GM19395 (cell line): ENCODE results near the gene SUSD2.
"Not testable (repeated sequence)": the region's sequence is repeated elsewhere in the genome, so short reads cannot be mapped to it uniquely, and the experiment has no call there.

ENCODE experiments used
- ATAC-seq: cut with Tn5 transposase; IDR thresholded peaks from one replicate; pipeline ENCODE4 v1.9.1; 2021; ENCODE audit warnings: mild to moderate bottlenecking, moderate library complexity; ENCODE audit not compliant: unreplicated experiment

Gene SUSD2

DNA sequence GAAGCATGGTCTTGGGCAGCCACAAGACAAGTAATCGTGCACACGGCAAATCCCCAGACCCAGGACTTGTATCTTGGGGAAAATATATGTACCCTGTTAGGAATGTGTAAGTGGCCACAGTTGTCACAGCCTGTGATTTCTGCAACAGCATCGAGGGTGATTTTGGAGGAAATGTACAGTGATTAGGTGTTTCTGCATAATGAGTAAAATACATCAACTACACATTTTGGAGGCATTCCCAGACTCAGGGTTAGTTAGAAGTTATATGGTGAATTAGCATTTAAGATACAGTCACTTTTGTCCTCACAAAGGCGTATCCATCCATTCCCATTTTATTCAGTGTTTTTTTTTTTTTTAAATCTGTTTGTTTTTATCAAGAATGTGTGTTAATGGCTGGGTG is 28.4 kb downstream of the SUSD2 start:
- no peak for ATAC-seq

DNA sequence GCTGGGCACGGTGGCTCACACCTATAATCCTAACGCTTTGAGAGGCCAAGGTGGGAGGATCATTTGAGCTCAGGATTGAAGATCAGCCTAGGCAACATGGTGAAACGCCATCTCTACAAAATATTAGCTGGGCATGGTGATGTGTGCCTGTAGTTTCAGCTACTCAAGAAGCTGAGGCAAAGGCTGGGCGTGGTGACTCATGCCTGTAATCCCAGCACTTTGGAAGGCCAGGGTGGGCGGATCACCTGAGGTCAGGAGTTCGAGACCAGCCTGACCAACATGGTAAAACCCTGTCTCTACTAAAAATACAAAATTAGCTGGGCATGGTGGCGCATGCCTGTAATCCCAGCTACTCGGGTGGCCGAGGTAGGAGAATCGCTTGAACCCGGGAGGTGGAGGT is 29.1 kb downstream of the SUSD2 start:
- not testable (repeated sequence) for ATAC-seq

DNA sequence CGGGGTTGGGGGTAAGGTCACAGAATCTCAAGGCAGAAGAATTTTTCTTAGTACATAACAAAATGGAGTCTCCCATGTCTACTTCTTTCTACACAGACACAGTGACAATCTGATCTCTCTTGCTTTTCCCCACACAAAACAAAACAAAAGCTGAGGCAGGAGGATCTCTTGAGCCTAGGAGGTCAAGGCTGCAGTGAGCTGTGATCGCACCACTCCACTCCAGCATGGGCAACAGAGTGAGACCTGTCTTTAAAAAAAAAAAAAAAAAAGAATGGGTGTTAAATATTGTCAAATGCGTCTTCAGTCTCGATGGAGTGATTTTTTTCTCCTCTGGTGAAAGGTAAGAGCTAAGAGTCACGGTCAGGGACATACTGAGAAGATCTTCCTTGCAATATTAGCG is 30.4 kb downstream of the SUSD2 start:
- not testable (repeated sequence) for ATAC-seq

DNA sequence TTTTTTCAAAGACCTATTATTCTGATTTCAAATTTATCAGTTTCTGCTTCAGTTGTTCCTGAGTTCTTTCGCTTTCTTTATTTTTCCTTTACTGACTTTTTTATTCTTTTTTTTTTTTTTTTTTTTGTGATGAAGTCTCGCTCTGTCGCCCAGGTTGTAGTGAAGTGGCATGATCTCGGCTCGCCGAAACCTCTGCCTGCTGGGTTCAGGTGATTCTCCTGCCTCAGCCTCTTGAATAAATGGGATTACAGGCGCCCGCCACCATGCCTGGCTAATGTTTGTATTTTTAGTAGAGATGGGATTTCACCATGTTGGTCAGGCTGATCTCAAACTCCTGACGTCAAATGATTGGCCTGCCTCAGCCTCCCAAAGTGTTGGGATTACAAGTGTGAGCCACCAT is 31.8 kb downstream of the SUSD2 start:
- ATAC-seq, result not testable (repeated sequence)

DNA sequence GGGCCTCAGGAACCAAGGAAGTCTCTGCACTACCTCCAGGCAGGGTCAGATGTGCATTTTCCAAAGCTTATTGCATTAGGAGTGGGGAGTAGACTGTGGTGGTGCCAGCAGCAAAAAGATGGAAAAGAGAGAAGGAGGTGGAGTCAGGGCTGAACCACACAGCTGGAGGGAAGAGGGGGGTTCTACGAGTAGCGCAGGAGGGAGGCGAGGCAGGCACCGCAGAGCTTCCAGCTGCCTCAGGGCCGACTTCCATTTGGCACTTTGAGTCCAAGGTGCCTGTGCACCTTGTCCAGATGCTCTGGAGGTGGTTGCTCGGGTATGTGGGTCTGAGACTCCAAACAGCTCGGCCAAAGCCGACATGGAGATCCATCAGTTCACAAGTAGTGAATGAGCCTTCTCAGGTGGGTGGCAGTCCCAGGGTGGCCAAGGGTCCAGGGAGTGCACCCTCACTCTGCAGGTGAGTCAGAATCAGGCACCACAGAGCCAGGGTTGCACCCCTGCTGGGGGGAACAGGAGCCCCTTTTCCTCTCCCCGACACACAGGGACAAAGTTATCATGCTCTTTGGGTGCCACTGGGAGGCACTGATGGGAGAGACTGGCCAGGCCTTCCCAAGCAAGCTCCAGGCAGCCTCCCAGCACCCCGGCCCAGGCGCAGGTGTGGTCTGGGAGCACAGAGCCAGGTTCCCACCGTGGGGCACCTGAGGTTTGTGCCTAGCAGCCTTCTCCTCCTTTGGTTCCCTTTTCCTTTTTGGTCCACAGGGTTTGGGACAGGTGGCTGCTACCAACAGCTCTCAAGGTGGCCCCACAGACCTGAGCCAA is 33.4 kb downstream of the SUSD2 start:
- no peak for ATAC-seq

DNA sequence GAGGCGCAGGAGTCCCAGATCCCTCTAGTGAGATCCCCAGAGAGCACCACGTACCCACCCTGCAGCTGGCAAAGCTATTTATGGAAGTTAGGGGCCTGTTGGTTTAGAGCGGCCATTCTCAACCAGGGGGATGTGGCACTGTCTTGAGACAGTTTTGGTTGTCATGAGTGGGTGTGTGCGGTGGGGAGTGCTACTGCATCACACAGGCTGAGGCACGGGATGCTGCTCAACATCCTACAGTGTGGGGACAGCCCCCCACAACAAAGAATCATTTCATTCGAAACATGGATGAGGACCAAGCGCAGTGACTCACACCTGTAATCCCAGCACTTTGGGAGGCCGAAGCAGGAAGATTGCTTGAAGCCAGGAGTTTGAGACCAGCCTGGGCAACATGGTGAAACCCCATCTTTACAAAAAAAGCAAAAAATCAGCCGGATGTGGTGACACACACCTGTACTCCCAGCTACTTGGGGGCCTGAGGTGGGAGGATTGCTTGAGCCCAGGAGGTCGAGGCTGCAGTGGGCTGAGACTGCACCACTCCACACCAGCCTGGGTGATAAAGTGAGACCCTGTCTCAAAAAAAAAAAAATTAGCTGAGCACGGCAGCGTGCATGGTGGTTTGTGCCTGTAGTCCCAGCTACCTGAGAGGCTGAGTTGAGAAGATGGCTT is 35.4 kb downstream of the SUSD2 start:
- no peak for ATAC-seq

DNA sequence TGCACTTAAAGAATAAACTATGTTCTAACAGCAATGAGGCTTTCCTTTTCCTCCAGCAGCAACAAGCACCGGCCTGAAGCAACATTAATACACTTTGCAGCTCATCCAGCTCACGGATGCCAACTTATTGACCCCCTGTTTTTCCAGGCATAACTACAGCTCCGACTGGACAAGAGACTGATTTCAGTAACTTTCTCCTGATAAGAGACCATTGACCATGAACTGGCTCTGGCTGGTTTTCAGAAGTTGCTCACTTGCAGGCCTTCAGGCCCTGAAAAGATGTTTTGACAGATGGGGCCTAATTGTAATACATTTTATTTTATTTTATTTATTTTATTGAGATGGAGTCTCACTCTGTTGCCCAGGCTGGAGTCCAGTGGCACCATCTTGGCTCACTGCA is 36.1 kb downstream of the SUSD2 start:
- ATAC-seq, result no peak

DNA sequence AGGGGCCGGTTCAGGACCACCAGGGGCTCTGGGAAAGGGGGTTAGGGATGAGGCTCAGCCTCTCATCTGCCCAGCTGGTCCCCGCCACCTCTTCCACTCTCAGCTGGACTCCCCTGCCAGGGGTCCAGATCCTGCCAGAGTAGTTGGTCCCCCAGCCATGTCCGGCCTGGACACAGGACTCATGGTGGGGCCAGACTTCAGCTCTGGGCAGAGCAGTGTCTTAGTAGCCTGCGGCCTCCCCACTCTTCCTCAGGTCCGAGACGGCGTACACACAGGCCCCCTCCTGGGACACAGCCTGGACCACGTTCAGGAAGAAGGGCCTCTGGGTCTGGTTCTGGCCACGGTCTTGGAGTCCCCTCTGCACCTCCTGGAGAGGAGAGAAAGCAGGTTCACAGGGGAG is 38.5 kb downstream of the SUSD2 start:
- ATAC-seq, result no peak

DNA sequence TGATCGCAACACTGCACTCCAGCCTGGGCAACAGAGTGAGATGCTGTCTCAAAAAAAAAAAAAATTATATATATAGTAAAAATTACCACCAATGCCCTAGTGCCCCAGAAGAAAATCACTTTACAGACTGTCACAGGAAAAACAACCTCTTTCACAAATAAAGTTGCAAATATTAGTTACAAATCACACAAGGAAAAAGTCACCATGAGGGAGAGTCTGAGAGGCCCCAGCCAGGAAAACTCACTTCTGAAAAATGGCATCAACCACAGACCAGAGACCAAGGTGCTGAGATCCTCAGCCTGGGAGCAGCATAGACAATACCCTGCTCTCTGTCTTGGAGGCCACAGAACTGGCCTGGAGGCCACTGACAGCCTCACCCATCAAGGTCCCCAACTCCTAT is 43.2 kb downstream of the SUSD2 start:
- no peak for ATAC-seq

DNA sequence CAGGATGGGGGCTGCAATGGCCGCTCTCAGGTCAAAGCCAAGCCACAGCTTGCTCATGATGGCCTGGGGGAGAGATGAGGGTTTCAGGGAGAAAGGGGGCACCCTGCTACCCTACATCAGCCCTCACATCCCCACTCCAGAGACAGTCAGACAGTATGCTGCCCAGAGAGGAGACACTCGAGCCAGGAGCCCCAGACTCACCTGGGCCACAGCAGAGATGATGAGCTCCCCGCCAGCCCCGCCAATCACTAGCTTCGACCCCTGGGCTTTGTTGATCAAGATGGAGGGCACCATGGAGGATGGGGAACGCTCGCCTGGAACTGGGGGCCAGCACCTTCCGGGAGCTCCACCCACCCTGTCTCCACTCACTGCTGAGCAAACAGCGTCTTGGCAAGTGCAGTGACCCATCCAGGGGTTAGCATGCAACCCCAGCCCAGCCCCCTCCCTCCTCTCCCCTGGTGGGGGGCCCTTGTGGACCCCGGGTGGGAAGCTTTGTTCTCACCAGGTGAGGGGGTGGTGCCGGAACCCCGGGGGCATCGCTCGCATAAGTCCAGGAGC is 43.8 kb downstream of the SUSD2 start:
- no peak for ATAC-seq

DNA sequence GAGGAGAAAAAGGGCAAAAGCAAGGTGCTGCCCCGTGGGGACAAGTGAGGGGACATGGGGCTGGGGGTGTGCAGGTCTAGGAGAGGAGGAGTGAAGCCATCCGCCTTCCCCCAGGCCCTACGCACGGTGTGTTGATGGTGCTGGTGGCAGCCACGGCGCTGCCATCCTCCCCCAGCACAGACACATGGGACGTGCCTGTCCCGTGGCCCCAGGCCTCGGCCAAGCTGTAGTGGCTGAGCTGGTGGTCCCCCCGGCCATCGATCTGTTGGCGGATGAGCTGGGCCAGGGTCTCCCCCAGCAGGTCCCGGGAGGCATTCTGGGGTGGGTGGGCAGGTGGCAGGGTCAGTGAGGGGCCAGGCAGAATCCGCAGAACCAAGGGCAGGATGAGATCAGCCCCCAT is 44.7 kb downstream of the SUSD2 start:
- ATAC-seq, result no peak

DNA sequence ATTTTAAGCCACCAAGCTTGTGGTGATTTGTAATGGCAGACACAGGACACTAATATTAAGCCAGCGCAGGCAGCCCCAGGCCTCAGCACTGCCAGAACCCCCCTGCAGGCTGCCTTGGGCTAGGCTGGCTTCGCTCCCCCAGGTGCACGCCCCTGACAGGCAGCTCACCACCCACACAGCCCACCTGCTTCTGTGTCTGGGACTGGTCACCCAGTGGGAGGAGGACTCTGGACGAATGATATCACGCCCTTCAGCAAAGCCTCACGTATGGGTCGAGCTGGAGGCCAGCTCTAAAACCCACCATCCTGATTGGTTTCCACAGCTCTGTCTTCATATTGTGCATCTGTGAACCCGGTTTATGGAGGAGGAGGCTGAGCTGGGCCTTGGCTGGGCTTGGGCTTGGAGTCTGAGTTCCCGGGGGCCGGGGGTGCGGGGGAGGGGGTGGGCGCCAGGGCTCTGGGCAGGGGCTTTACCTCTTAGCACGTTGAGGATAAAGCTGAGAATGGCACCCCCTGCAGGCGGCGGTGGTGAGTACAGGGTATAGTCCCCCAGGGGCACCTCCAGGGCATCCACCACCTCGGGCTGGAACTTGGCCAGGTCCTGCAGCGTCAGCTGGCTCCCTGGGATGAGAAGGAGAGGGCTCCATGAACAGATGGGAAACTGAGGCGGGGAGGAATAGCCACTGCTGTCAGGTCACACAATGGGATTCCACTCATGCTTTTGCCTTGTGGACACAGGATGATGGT is 49.8 kb downstream of the SUSD2 start:
- no peak for ATAC-seq

DNA sequence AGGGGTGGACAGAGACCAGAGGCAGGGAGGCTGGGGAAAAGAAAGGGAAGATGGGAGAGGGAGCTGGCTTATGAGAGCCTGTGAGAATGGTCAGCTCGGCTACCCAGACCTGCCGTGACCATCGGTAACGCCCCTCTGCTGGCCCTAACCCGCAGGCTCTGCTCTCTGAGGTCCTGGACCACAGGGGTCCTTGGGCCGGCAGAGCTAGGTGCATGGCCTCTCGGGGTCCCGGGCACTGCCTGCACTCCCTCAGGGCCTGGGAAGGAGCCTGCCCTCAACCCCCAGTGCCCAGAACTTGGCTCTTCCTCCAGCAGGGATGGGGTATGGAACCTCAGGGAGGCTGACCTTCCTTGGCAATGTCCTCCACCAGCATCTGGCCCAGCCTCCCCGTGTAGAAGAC is 50.4 kb downstream of the SUSD2 start:
- no peak for ATAC-seq

DNA sequence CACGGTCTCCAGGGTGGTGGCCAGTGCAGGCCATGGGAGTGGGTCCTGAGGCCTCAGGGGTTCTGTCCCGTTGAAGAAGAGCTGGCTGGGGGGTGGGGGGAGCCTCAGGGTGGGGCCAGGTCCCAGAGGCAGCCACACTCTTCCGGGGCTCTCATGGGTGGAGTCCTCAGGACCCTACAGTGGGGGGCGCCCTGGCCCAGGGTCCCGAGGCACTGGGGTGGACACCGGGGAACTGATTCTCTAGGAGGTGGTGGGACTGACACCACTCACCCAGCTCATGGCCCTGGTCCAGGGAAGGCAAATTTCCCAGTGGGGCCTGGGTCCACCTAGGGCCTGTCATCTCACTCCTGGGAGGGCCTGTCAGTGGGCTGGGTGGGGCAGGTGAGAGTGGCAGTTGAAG is 50.8 kb downstream of the SUSD2 start:
- ATAC-seq, result no peak

DNA sequence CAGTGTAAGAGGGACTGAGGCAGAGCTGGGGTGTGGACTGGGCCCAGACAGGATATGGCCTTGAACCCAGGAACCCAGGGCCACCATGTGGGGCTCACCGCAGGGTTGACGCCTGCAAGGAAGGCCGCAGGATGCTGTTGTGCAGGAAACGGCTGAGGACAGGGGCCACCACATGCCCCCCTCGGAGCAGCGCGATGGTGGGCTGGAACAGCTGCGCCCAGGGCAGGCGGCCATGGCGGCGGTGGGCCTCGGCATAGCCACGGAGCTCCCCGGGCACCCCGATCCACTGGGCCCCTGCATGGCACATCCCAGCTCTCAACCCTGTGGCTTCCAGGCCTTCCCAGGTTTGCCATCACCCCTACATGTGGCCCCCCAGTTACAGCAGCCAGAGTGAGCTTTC is 51.4 kb downstream of the SUSD2 start:
- no peak for ATAC-seq

DNA sequence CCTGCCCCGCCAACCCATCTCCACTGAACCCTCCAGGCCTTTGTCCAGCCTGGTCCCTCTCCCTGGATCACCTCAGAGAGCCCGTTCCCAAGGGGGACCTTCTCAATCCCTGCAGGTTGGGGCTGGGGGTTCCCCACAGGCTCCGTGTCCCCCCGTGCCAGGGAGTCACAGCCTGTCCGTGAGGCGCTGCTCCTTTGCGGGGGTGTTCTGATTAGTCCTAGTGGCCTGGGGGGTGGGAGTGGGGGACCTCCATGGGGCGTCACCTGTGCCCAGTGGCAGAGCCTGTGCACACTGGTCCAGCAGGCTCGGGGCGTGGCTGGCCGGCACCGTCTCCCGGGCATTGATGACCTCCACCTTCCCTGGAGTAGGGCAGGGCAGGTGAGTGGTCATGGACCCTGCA is 51.9 kb downstream of the SUSD2 start:
- ATAC-seq, result no peak

DNA sequence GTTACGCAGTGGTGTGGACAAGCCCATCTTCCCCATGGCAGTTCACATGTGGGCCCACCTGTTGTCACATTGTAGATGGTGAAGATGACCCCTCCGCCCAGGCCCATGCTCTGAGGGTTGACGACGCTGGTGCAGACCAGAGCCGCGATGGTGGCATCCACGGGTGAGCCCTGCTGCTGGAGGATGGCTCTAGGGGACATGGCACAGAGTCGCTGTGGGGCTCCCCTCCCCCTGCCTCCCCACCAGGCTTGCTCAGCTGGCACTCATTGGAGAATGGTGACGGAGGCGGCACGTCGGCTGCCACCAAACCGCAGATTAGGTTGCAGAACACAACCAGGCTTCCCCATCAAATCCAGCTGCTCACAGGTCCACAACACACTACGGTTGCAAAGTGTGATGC is 52.5 kb downstream of the SUSD2 start:
- ATAC-seq, result no peak

DNA sequence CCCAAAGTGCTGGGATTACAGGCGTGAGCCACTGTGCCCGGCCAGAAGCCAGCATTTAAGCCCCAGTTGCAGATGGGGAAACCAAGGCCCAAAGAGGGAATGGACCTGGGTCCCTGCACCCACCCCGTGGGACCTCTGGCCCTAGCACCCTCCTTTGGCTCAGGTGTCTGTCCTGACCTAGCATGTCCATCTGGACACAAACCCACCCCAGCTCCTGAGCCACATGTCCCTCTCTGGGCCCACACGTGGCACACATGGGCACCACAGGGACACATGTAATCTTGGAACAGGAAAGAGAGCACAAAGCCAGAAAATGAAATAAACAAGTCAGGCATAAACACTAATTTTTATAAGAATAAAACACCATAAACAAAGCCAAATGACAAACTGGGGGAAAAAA is 54.0 kb downstream of the SUSD2 start:
- ATAC-seq, result no peak

DNA sequence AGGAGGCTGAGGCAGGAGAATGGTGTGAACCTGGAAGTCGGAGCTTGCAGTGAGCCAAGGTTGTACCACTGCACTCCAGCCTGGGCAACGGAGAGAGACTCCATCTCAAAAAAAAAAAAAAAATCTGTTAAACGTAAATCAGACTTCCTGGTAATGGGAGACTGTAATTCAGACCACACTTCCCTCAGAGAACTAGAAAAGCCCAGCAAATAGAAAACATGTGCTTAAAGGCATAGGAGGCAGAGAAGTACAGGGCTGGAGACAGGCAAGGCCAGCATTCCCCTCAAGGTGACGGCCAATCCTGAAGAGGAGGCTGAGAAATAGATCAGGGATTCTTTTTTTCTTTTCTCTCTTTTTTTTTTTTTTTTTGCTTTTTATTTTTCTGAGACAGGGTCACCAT is 55.4 kb downstream of the SUSD2 start:
- ATAC-seq, result no peak

DNA sequence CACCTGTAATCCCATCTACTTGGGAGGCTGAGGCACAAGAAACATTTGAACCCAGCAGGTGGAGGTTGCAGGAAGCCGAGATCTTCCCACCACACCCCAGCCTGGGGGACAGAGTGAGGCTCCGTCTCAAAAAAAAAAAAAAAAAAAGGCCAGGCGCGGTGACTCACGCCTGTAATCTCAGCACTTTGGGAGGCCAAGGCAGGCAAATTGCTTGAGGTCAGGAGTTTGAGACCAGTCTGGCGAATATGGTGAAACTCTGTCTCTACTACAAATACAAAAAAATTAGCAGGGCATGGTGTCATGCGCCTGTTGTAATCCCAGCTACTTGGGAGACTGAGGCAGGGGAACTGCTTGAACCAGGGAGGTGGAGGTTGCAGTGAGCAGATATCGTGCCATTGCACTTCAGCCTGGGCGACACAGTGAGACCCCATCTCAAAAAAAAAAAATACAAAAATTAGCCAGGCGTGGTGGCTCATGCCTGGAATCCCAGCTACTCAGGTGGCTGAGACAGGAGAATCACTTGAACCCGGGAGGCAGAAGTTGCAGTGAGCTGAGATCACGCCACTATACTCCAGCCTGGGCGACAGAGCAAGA is 56.9 kb downstream of the SUSD2 start:
- ATAC-seq, result not testable (repeated sequence)
